Keratinocyte (primary cell): ENCODE results near the gene TTLL5. TPM values are rescaled to one million over a fixed set of nuclear protein-coding genes. Genes with fewer than 3 reads are reported as not detected.

ENCODE experiments used
- DNase-seq: peaks from one replicate; pipeline ENCODE4 v3.0.0-alpha.2; 2011; ENCODE audit warnings: low read depth, missing footprints, low spot score
- FAIRE-seq: peaks from 2 replicates; lab custom pipeline; 2011; peaks lifted over from hg19 to GRCh38; lab: Jason Lieb, UNC
- H2AFZ ChIP-seq: 2 replicates; pipeline ENCODE4 v1.6.0; 2012; ENCODE audit warnings: low read length, control low read depth, inconsistent platforms; ENCODE audit not compliant: control insufficient read depth
- H3K27ac ChIP-seq: 2 replicates; pipeline ENCODE4 v1.5.1; 2011; ENCODE audit warnings: low read length; ENCODE audit not compliant: control insufficient read depth, insufficient read depth
- H3K27me3 ChIP-seq: 3 replicates; pipeline ENCODE4 v1.6.0; 2011; ENCODE audit warnings: low read length; ENCODE audit not compliant: control insufficient read depth, insufficient read depth; ENCODE audit errors: extremely low read depth
- H3K36me3 ChIP-seq, 2 experiments: 2 replicates in 1 of 2; 3 replicates in 1 of 2; pipeline ENCODE4 v1.5.1; 2011; ENCODE audit warnings: low read length in 2 of 2, mild to moderate bottlenecking in 1 of 2; ENCODE audit not compliant: control insufficient read depth in 2 of 2, insufficient read depth in 2 of 2; ENCODE audit errors: extremely low read depth in 1 of 2
- H3K4me1 ChIP-seq: 3 replicates; pipeline ENCODE4 v1.5.1; 2011; ENCODE audit warnings: low read length; ENCODE audit not compliant: control insufficient read depth, insufficient read depth; ENCODE audit errors: extremely low read depth
- H3K4me2 ChIP-seq: 3 replicates; pipeline ENCODE4 v1.6.0; 2011; ENCODE audit warnings: low read depth, low read length; ENCODE audit not compliant: control insufficient read depth, insufficient read depth; ENCODE audit errors: extremely low read depth
- H3K4me3 ChIP-seq, 3 experiments: fragments of 200-600 bp in 1 of 3; sonication (generic) in 1 of 3; 2 replicates in 2 of 3; 3 replicates in 1 of 3; pipeline ENCODE4 v1.5.1; 2011 to 2016; ENCODE audit warnings: low read length in 3 of 3, mild to moderate bottlenecking in 3 of 3, control low read depth in 2 of 3, inconsistent platforms in 1 of 3, low read depth in 1 of 3, mixed read lengths in 1 of 3, mixed run types in 1 of 3, moderate library complexity in 1 of 3; ENCODE audit not compliant: control insufficient read depth in 2 of 3, insufficient read depth in 2 of 3; ENCODE audit errors: extremely low read depth in 1 of 3
- H3K79me2 ChIP-seq: 2 replicates; pipeline ENCODE4 v1.6.0; 2012; ENCODE audit warnings: low read length; ENCODE audit not compliant: control insufficient read depth, insufficient read depth
- H3K9ac ChIP-seq: 3 replicates; pipeline ENCODE4 v1.6.0; 2011; ENCODE audit warnings: low read length; ENCODE audit not compliant: control insufficient read depth, insufficient read depth; ENCODE audit errors: extremely low read depth
- H3K9me1 ChIP-seq: 3 replicates; pipeline ENCODE4 v1.6.0; 2011; ENCODE audit warnings: low read length; ENCODE audit not compliant: control insufficient read depth, insufficient read depth; ENCODE audit errors: extremely low read depth
- H3K9me3 ChIP-seq: 2 replicates; pipeline ENCODE4 v1.5.1; 2012; ENCODE audit warnings: low read depth, low read length; ENCODE audit not compliant: control insufficient read depth
- H4K20me1 ChIP-seq: 3 replicates; pipeline ENCODE4 v1.6.0; 2011; ENCODE audit warnings: low read length; ENCODE audit not compliant: control insufficient read depth, insufficient read depth; ENCODE audit errors: extremely low read depth
- CTCF ChIP-seq, 3 experiments: IDR thresholded peaks in 1 of 3; conservative IDR thresholded peaks in 1 of 3; optimal IDR thresholded peaks in 1 of 3; 2 replicates in 2 of 3; 3 replicates in 1 of 3; pipeline versions ENCODE3 to v1.5.1; 2011; ENCODE audit warnings: low read length in 3 of 3, mild to moderate bottlenecking in 3 of 3, moderate library complexity in 2 of 3, control low read depth in 1 of 3, inconsistent platforms in 1 of 3; ENCODE audit not compliant: insufficient read depth in 2 of 3; ENCODE audit errors: extremely low read depth in 1 of 3
- EZH2 ChIP-seq: IDR thresholded peaks from one replicate; pipeline ENCODE4 v1.6.1; 2012; ENCODE audit warnings: inconsistent platforms, mild to moderate bottlenecking, low read length, moderate library complexity
- dilution Hi-C: fragments of 300-500 bp; cut with MboI; formaldehyde crosslinking; loops from one replicate; pipeline ENCODE4 v1.7.0; 2020; ENCODE audit warnings: low sequenced_read_pairs; ENCODE audit not compliant: extremely low pct_ligation_motif_present
- polyA plus RNA-seq, 5 experiments: library from polyadenylated mRNA; depleted of rRNA in 3 of 5; stranded (reverse) in 3 of 5; stranded (forward) in 1 of 5; unstranded in 1 of 5; fragments of >200 nt; gene quantifications; 1 replicate in 1 of 5; 2 replicates in 3 of 5; 3 replicates in 1 of 5; pipeline versions ENCODE4 v1.2.1 to v1.2.3, GENCODE V29; 2011 to 2012; ENCODE audit warnings: missing spikeins in 2 of 5, low read depth in 1 of 5, low replicate concordance in 1 of 5

TTLL5 gene
- polyA plus RNA-seq, 1 donor (not counting 4 experiments of a cell fraction or from before 2014, with no cell fraction given) = 20.7 TPM

- no peak for FAIRE-seq
- no peak overlapping the region for H3K4me2 ChIP-seq
- no peaks in the 10 kb centered on the region for H3K27me3 ChIP-seq
- no peaks in the 10 kb centered on the region for H4K20me1 ChIP-seq
- H3K27ac ChIP-seq = no peak overlapping the region
- no peak overlapping the region for H3K9ac ChIP-seq
- no peak for DNase-seq
- H3K4me3 ChIP-seq = no peak overlapping the region
- no peaks in the 10 kb centered on the region for H3K9me3 ChIP-seq
- no peaks in the 10 kb centered on the region for H3K9me1 ChIP-seq
- H3K36me3 ChIP-seq = peaks cover 0 to 1% of the 10 kb centered on the region in 2 experiments
- no peak overlapping the region for H2AFZ ChIP-seq
- H3K4me1 ChIP-seq = peaks cover 5% of the 10 kb centered on the region
- TF ChIP-seq EZH2 = no peak
- TF ChIP-seq CTCF (optimal IDR thresholded peaks at IDR 0.05 in 1 of 3, IDR thresholded peaks at IDR 0.05 in 1 of 3, conservative IDR thresholded peaks at IDR 0.05 in 1 of 3; ENCODE audit: extremely low read depth in 1 of 3, insufficient read depth in 2 of 3, low read length in 3 of 3) = no peak
- dilution Hi-C loops = no loop called here
- no peaks in the 10 kb centered on the region for H3K79me2 ChIP-seq
Observed at GRCh38 chr14:75835156-75835725, 174.2 kb downstream of the TTLL5 start.

DNA sequence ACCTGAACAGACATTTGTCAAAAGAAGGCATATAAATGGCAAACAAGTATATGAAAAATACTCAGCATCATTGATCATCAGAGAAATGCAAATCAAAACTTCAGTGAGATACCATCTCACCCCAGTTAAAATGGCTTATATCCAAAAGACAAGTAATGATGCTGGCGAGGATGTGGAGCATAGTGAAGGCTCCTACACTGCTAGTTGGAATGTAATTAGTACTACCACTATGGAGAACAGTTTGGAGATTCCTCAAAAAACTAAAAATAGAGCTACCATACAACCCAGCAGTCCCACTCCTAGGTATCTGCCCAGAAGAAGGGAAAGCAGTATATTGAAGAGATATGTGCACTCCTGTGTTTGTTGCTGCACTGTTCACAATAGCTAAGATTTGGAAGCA is 174.7 kb downstream of the TTLL5 start:
- H3K9me1 ChIP-seq = no peaks in the 10 kb centered on the region
- no peaks in the 10 kb centered on the region for H3K9me3 ChIP-seq
- H3K79me2 ChIP-seq = no peaks in the 10 kb centered on the region
- H3K9ac ChIP-seq = no peak overlapping the region
- H3K4me1 ChIP-seq = peaks cover 5% of the 10 kb centered on the region
- H4K20me1 ChIP-seq = no peaks in the 10 kb centered on the region
- no peaks in the 10 kb centered on the region for H3K27me3 ChIP-seq
- H3K27ac ChIP-seq = no peak overlapping the region
- dilution Hi-C loops = no loop called here
- H3K4me3 ChIP-seq = no peak overlapping the region
- DNase-seq (no peak), FAIRE-seq (no peak)
- H2AFZ ChIP-seq = no peak overlapping the region
- TF ChIP-seq EZH2 = no peak
- no peak for TF ChIP-seq CTCF (optimal IDR thresholded peaks at IDR 0.05 in 1 of 3, IDR thresholded peaks at IDR 0.05 in 1 of 3, conservative IDR thresholded peaks at IDR 0.05 in 1 of 3; ENCODE audit: extremely low read depth in 1 of 3, insufficient read depth in 2 of 3, low read length in 3 of 3)
- H3K4me2 ChIP-seq = no peak overlapping the region
- H3K36me3 ChIP-seq = peaks cover 0 to 1% of the 10 kb centered on the region in 2 experiments
